Activated CD4-positive, alpha-beta T cell treated with anti-CD3 and anti-CD28 coated beads, Interleukin-2, amount 10 ng/mL, durations not matched to agents 24 days and 14 days (primary cell): ENCODE data around the gene RPH3AL. TPM values are rescaled to one million over a fixed set of nuclear protein-coding genes. Genes with fewer than 3 reads are reported as not detected.
"Not testable (repeated sequence)": the region's sequence is repeated elsewhere in the genome, so short reads cannot be mapped to it uniquely, and the experiment has no call there.

ENCODE experiments used
- DNase-seq: peaks from one replicate; pipeline ENCODE4 v3.0.0; 2022
- H3K27ac Mint-ChIP-seq: one replicate; pipeline ENCODE4 v1.8.0; 2022; ENCODE audit warnings: mild to moderate bottlenecking, mixed read lengths
- H3K27me3 Mint-ChIP-seq: one replicate; pipeline ENCODE4 v1.8.0; 2022; ENCODE audit warnings: mixed read lengths
- H3K36me3 Mint-ChIP-seq: one replicate; pipeline ENCODE4 v1.8.0; 2022; ENCODE audit warnings: low read depth, mild to moderate bottlenecking, mixed read lengths
- H3K4me1 Mint-ChIP-seq: one replicate; pipeline ENCODE4 v1.8.0; 2021; ENCODE audit warnings: mixed read lengths
- H3K4me3 Mint-ChIP-seq: one replicate; pipeline ENCODE4 v1.8.0; 2022; ENCODE audit warnings: mild to moderate bottlenecking, moderate library complexity, mixed read lengths
- H3K9me3 Mint-ChIP-seq: one replicate; pipeline ENCODE4 v1.8.0; 2021; ENCODE audit warnings: mixed read lengths
- intact Hi-C: fragments of 100-400 bp; cut with micrococcal nuclease; formaldehyde crosslinking; loops from one replicate; pipeline ENCODE4 v1.15.1; 2023
- total RNA-seq: library from RNA; stranded (reverse); gene quantifications from 2 replicates; pipeline ENCODE4 v1.2.3, GENCODE V29; 2022

The RPH3AL gene
- total RNA-seq, 1 donor from 2014 or later: 3.7 TPM

- H3K36me3 Mint-ChIP-seq, H3K27me3 Mint-ChIP-seq, intact Hi-C loops, H3K9me3 Mint-ChIP-seq, DNase-seq, H3K4me3 Mint-ChIP-seq, H3K4me1 Mint-ChIP-seq, H3K27ac Mint-ChIP-seq: not testable (repeated sequence)
These were observed 15.0 kb upstream of the RPH3AL start for GRCh38 chr17:367656-368055.

GRCh38 chr17:366657-367615 lies 14.3 kb upstream of the RPH3AL start:
- H3K27ac Mint-ChIP-seq, H3K4me3 Mint-ChIP-seq, H3K36me3 Mint-ChIP-seq, H3K9me3 Mint-ChIP-seq, H3K27me3 Mint-ChIP-seq, DNase-seq, H3K4me1 Mint-ChIP-seq, intact Hi-C loops: not testable (repeated sequence)

- intact Hi-C loops: no loop called here
- DNase-seq: no peak
- Mint-ChIP-seq H3K36me3 (no peaks in the 10 kb centered on the region), H3K4me3 (no peak overlapping the region), H3K9me3 (no peaks in the 10 kb centered on the region), H3K4me1 (no peaks in the 10 kb centered on the region), H3K27me3 (peaks cover 7% of the 10 kb centered on the region), H3K27ac (no peak overlapping the region)
These were observed 12.2 kb upstream of the RPH3AL start for GRCh38 chr17:364766-365165.

GRCh38 chr17:364308-364707 lies 11.7 kb upstream of the RPH3AL start:
- Mint-ChIP-seq H3K27me3 (peaks cover 7% of the 10 kb centered on the region), H3K4me1 (no peaks in the 10 kb centered on the region), H3K36me3 (no peaks in the 10 kb centered on the region), H3K9me3 (no peaks in the 10 kb centered on the region), H3K4me3 (no peak overlapping the region), H3K27ac (no peak overlapping the region)
- no peak for DNase-seq
- intact Hi-C loops: no loop called here

GRCh38 chr17:362721-363120 lies 10.1 kb upstream of the RPH3AL start:
- intact Hi-C loops: no loop called here
- Mint-ChIP-seq H3K27me3 (peaks cover 7% of the 10 kb centered on the region), H3K9me3 (no peaks in the 10 kb centered on the region), H3K4me1 (no peaks in the 10 kb centered on the region), H3K36me3 (no peaks in the 10 kb centered on the region), H3K4me3 (no peak overlapping the region), H3K27ac (no peak overlapping the region)
- no peak for DNase-seq

- Mint-ChIP-seq H3K4me1 (no peaks in the 10 kb centered on the region), H3K4me3 (no peak overlapping the region), H3K36me3 (peaks cover 5% of the 10 kb centered on the region), H3K27me3 (peaks cover 4% of the 10 kb centered on the region), H3K9me3 (peaks cover 5% of the 10 kb centered on the region), H3K27ac (no peak overlapping the region)
- intact Hi-C loops: no loop called here
- no peak for DNase-seq
These were observed 7.6 kb upstream of the RPH3AL start for GRCh38 chr17:360092-360750.

GRCh38 chr17:358491-359151 lies 6.0 kb upstream of the RPH3AL start:
- no peak overlapping the region for H3K27ac Mint-ChIP-seq
- H3K4me3 Mint-ChIP-seq: no peak overlapping the region
- peaks cover 5% of the 10 kb centered on the region for H3K9me3 Mint-ChIP-seq
- H3K36me3 Mint-ChIP-seq: peaks cover 5% of the 10 kb centered on the region
- intact Hi-C loops: no loop called here
- no peaks in the 10 kb centered on the region for H3K27me3 Mint-ChIP-seq
- no peaks in the 10 kb centered on the region for H3K4me1 Mint-ChIP-seq
- no peak for DNase-seq

- peaks cover 5% of the 10 kb centered on the region for H3K9me3 Mint-ChIP-seq
- intact Hi-C loops: no loop called here
- H3K4me3 Mint-ChIP-seq: no peak overlapping the region
- DNase-seq: no peak
- H3K27ac Mint-ChIP-seq: no peak overlapping the region
- no peaks in the 10 kb centered on the region for H3K4me1 Mint-ChIP-seq
- H3K27me3 Mint-ChIP-seq: no peaks in the 10 kb centered on the region
- H3K36me3 Mint-ChIP-seq: peaks cover 5% of the 10 kb centered on the region
These were observed 5.0 kb upstream of the RPH3AL start for GRCh38 chr17:357644-358043.

GRCh38 chr17:356671-357434 lies 4.2 kb upstream of the RPH3AL start:
- H3K4me3 Mint-ChIP-seq: no peak overlapping the region
- no peak overlapping the region for H3K27ac Mint-ChIP-seq
- H3K4me1 Mint-ChIP-seq: no peaks in the 10 kb centered on the region
- H3K9me3 Mint-ChIP-seq: peaks cover 5% of the 10 kb centered on the region
- no peaks in the 10 kb centered on the region for H3K27me3 Mint-ChIP-seq
- intact Hi-C loops: no loop called here
- DNase-seq: no peak
- H3K36me3 Mint-ChIP-seq: peaks cover 5% of the 10 kb centered on the region

GRCh38 chr17:354651-355556 lies 2.3 kb upstream of the RPH3AL start:
- H3K4me1 Mint-ChIP-seq: no peaks in the 10 kb centered on the region
- no peak for DNase-seq
- peaks cover 5% of the 10 kb centered on the region for H3K9me3 Mint-ChIP-seq
- H3K27ac Mint-ChIP-seq: no peak overlapping the region
- no peaks in the 10 kb centered on the region for H3K27me3 Mint-ChIP-seq
- intact Hi-C loops: no loop called here
- H3K4me3 Mint-ChIP-seq: no peak overlapping the region
- H3K36me3 Mint-ChIP-seq: peaks cover 5% of the 10 kb centered on the region

- H3K9me3 Mint-ChIP-seq: peaks cover 5% of the 10 kb centered on the region
- H3K27me3 Mint-ChIP-seq: no peaks in the 10 kb centered on the region
- no peaks in the 10 kb centered on the region for H3K4me1 Mint-ChIP-seq
- intact Hi-C loops: no loop called here
- H3K4me3 Mint-ChIP-seq: no peak overlapping the region
- DNase-seq: no peak
- no peak overlapping the region for H3K27ac Mint-ChIP-seq
- peaks cover 5% of the 10 kb centered on the region for H3K36me3 Mint-ChIP-seq
These were observed 1.2 kb upstream of the RPH3AL start for GRCh38 chr17:353838-354234.

- peaks cover 5% of the 10 kb centered on the region for H3K36me3 Mint-ChIP-seq
- no peak overlapping the region for H3K4me3 Mint-ChIP-seq
- H3K27ac Mint-ChIP-seq: no peak overlapping the region
- H3K27me3 Mint-ChIP-seq: no peaks in the 10 kb centered on the region
- no peaks in the 10 kb centered on the region for H3K4me1 Mint-ChIP-seq
- H3K9me3 Mint-ChIP-seq: peaks cover 5% of the 10 kb centered on the region
- no peak for DNase-seq
- intact Hi-C loops: no loop called here
These were observed 718 bp upstream of the RPH3AL start for GRCh38 chr17:353213-353837.
